Putamen (tissue), 1 donor: ENCODE data around the gene CDKN2B.
A peak's percentile ranks its signal among the peaks of the same experiment; 100 is the strongest.

Experiments used
- DNase-seq: peaks from one replicate; pipeline ENCODE4 v3.0.0-alpha.2; 2016; ENCODE audit warnings: low spot score

The CDKN2B gene

DNA sequence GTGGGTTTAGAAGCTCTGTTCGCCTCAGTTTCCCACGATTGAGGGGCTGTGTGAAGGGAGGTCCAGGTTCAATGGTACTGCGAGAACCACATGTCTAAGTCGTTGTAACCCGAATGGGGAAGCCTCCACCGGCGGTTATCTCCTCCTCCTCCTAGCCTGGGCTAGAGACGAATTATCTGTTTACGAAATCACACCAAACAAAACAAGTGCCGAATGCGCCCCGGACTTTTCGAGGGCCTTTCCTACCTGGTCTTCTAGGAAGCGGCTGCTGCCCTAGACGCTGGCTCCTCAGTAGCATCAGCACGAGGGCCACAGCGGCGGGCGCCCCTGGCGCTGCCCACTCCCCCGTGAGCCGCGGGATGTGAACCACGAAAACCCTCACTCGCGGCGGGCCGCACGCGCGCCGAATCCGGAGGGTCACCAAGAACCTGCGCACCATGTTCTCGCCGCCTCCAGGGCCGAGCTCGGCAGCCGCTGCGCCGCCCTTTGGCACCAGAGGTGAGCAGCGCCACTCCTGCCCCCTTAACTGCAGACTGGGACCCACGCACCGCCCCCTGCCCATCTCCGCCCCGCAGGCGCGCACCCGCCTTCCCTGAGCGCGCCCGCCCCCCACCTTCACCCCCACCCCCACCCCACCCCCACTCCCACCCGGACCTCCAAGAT lies 15.1 kb downstream of the CDKN2B start, which contains the start of gene CDKN2A:
CDKN2A (minus strand) TSS at position 500 of the 663 bp plus-strand sequence.
- no peak for DNase-seq

DNA sequence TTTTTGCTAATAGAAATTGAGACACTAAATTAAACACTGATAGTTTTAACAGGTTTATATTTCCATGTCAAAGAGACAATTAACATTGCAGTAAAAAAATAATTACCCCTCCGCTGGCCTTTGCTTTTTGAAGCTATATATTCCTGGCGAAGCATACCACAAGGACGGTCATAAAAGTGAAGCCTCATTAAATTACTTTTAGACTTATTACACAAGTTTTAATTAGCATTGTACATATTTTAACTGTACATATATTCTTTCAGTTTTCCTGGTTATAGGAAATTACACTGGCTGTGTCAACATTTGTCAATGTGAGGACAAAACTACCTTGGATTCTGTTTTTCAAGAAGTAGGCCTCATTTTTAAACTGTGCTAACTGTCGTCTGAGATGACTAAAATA lies 16.1 kb downstream of the CDKN2B start:
- no peak for DNase-seq

DNA sequence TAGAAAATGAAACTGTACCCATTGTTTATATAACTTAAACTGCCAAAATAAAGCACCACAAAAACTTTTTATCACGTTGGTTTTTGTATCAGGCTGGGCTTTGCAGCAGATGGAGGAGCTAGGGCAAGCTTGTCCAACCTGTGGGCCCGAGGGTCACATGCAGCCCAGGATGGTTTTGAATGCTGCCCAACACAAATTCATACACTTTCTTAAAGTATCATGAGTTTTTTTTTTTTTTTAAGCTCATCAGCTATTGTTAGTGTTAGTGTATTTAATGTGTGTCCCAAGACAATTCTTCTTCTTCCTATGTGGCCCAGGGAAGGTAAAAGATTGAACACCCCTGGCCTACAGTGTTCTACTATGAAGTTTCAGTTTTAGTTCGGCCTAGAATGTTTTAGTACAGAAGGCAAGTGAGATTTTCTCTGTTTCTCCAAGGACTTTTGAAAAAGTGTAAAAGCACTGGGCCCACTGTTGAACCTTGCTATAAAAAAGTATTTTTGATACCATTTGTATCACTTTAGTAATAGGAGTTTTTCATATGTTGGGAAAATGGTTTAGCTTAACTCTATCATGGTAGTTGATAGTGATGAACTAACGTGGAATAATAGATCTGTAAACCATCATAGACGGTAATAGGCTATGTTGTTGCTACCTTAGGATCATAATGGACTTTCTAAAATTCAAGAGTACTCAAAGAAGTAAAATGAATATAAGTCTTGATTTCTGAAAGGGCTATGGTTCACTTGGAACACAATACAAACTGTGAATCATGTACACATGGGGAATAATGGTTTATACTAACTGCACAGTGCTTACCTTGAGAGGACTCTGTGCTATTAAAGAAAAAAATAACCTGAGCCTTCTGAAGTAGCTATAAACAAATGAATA lies 17.8 kb downstream of the CDKN2B start:
- no peak for DNase-seq

DNA sequence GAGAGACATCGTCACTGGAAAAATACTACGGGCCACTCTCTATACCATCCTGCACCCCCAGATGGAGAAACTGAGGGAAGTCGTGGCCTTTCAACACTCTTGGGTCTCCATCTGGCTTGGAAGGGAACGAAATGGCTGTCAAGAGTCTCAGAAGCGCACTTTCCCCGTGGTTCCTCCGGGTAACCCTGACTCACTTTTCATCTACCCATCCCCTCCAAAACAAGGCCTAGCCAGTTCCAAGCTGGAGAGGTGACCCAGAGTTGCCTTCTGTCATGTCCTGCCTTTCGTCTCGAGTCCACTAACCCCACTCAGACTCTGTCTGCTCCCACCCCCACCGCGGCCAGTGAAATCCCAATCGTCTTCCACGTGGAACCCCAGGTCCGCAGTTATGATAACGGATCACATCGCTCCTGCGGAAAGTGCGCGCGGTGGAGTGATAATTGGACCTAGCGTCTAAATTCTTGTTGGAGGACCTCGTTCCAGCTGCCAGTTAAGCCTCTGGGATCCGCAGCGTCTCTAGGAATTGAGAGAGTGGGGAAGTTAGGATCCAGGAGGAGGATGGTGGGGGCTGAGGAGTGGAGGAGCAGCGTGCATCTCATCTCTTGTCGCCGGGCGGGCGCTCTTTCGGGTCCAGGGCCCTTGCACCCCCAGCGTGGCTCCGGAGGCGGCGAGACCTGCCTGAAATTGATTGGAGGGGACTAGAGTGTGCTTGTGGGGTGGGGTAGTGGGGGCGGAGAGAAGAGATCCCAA lies 19.5 kb downstream of the CDKN2B start:
- no peak for DNase-seq

DNA sequence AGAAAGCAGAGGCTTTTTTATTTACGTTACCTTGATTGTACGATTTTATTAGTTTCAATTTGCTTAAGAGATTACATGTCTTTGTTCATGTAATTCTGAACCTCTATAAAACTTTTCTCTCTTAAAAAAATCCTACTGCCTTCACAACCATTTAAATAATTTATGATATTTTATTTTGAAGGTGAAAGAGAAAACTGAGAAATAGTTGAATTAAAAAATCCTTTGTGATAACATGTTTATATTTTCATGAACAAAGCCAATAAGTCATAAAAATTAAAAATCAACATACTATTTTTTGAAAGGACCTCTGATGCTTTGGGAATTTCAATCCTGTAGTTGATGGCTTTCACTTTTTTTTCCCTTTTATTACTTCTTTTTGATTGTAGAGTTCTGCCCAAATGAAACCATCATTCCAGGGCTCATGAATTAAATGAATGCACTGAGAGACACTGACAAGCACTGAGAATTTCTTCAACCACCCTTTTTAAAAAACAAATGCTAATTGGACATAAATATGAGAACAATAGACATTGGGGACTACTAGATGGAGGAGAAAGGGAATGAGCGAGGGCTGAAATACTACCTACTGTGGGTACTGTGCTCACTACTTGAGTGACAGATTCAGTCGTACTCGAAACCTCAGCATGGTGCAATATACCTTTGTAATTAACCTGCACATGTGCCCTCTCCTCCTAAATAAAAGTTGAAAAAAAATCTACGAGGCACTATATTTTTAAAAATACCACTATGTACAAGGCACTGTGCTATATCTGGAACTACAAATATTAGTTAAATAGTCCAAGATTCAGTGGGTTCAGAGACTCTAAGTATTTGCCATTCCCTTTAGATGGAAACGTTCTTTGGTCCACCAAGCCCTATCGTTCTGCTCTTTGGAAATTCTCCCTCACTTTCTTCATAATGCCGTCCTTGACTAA lies 20.8 kb downstream of the CDKN2B start:
- no peak for DNase-seq

DNA sequence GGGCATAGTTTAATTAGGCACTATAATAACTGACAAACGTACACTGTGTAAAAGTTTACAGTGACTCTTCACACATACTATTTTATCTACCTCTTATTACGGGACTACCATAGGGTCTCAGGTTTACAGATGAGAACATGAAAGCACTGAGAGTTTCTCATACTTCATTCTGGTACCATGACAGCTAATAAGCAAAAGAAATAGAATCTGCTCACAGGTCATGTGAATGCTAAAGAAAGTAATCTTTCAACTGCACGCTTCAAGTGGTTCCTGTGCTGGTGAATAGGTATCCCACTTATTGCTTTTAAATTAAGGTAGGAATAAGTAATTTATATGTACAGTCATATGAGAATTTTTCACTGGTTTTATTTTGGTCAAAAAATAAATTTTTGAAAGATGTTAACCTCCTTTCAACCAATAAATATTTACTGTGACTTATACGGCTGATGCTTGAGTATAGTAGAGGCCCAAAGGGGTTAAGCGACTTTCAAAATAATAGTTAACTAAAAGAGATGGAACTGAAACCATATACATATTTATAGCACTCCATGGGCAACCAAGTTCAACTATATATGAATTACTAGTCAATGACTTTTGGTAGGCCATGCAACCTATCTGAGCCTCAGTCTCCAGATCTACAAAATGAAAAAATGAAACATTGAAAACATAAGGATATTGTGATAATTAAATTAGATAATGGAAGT lies 23.0 kb downstream of the CDKN2B start:
- no peak for DNase-seq

DNA sequence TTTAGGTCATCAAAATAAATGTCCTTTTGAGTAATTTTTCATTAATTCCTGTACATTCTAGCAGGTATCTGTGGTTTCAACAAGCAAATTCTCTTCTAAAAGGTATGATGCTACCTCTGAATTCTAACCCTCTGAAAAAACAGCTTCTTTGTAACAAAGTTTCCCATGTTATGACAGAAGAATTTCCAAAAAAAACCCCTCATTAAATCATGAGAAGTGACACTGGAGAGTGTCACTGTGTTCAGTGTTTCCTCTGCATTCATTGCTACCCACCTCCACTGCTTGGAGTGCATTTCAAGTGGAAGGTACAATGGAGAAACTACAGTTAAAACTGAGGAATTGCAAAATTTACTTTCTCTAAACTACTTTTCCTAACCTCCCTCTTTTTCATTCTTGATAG lies 25.0 kb downstream of the CDKN2B start:
- no peak for DNase-seq

DNA sequence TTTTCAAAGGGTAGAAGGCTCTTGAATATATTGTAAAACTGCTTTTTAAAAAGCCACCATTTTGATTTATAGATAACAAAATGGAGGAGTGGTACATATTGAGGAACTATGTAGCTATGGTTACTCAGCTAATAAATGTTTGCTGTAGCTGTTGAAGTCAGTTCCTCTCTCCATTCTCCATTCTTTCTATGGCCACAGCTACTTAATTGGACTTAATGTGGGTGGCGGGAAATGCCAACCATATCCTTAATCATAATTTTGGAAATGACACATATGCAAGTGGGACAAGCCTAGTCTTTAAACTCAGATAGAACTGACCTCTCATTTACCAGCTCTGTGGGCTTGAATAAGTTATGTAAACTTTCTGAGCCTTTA lies 25.6 kb downstream of the CDKN2B start:
- no peak for DNase-seq

DNA sequence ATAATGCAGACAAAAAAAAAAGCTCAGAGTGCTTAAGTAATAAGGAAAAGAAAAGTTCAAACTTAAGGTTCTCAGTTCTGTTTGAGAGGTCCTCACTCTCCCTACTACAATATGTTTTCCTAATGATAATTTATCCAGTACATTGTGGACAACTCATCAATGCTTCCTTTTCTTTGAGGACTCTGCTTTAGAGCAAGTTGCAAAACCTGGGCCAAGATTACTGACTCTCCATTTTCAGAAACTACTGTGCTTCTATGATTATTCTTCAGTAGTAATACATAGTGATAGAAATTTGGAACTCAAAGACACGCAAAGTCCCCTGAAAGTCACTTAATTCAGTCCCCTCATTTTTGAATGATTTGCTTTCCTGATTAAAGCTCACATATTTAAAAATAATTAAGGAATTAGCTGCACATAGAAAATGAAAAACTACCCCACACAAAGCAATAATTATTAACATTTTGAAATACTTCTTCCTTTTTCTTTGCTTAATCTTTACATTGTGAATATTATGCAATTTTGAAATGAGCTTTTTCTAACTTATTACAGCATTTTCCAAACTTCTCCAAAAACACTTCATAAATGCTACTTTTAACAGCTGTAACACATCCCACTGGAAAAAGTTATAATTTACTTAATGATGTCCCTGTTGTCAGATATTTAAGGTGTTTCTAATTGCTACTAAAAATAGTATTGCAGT lies 26.1 kb downstream of the CDKN2B start:
- DNase-seq = no peak

DNA sequence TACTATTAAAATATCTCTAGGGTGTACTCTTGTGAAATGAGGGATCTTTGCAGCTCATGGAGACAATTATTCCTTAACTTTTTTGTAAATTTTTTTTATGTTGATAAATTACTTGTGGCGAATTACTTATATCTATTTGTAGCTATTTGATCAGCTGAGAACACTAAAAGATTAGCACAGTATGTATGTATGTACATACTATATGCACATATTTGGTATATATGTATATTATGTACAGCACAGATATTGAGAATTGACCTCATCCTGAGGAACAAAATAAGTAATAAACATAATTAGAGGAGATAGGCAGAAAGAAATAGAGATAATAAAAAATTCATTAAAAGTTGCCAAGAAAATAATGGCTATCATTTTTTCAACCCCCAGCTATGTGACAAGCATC lies 26.7 kb downstream of the CDKN2B start:
- DNase-seq = no peak

DNA sequence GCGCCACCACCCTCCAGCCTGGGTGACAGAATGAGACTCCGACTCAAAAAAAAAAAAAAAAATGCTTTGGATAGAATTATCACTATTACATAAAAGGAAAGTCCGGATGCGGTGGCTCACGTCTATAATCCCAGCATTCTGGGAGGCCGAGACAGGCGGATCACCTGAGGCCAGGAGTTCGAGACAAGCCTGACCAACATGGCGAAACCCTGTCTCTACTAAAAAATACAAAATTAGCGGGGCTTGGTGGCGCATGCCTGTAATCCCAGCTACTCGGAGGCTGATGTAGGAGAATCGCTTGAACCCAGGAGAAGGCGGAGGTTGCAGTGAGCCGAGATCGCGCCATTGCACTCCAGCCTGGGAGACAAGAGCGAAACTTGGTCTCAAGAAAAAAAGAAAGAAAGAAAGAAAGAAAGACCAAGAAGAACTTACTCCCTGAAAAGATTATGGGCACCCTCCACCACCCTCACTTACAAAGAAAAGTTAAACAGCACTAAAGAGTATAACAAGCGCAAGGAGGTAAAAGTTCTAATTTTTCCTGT lies 32.7 kb downstream of the CDKN2B start:
- no peak for DNase-seq

DNA sequence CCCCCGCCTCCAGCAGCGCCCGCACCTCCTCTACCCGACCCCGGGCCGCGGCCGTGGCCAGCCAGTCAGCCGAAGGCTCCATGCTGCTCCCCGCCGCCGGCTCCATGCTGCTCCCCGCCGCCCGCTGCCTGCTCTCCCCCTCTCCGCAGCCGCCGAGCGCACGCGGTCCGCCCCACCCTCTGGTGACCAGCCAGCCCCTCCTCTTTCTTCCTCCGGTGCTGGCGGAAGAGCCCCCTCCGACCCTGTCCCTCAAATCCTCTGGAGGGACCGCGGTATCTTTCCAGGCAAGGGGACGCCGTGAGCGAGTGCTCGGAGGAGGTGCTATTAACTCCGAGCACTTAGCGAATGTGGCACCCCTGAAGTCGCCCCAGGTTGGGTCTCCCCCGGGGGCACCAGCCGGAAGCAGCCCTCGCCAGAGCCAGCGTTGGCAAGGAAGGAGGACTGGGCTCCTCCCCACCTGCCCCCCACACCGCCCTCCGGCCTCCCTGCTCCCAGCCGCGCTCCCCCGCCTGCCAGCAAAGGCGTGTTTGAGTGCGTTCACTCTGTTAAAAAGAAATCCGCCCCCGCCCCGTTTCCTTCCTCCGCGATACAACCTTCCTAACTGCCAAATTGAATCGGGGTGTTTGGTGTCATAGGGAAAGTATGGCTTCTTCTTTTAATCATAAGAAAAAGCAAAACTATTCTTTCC lies 34.2 kb downstream of the CDKN2B start:
- DNase-seq = peak; percentile 13

DNA sequence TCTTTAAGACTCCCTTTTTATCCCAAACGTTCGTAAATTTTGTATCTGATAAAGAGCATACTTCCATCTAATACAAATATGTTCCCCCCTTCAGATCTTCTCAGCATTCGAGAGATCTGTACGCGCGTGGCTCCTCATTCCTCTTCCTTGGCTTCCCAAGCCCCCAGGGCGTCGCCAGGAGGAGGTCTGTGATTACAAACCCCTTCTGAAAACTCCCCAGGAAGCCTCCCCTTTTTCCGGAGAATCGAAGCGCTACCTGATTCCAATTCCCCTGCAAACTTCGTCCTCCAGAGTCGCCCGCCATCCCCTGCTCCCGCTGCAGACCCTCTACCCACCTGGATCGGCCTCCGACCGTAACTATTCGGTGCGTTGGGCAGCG lies 34.8 kb downstream of the CDKN2B start:
- DNase-seq = no peak

DNA sequence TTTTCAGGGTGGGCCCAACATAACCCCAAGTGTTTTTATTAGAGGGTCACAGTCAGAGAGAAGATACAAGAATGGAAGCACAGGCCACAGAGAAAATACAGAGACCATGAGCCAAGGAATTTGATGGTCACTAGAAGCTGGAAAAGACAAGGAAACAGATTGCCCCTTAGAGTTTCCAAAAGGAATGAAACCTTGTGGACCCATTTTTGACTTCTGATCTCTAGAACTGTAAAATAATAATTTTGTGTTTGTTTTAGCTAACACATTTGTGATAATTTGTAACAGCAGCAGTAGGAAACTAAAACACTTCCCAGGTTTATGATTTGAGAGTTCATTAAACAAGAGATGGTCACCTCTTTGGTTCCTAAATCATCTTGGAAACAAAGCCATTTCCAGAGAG lies 36.7 kb downstream of the CDKN2B start:
- no peak for DNase-seq

DNA sequence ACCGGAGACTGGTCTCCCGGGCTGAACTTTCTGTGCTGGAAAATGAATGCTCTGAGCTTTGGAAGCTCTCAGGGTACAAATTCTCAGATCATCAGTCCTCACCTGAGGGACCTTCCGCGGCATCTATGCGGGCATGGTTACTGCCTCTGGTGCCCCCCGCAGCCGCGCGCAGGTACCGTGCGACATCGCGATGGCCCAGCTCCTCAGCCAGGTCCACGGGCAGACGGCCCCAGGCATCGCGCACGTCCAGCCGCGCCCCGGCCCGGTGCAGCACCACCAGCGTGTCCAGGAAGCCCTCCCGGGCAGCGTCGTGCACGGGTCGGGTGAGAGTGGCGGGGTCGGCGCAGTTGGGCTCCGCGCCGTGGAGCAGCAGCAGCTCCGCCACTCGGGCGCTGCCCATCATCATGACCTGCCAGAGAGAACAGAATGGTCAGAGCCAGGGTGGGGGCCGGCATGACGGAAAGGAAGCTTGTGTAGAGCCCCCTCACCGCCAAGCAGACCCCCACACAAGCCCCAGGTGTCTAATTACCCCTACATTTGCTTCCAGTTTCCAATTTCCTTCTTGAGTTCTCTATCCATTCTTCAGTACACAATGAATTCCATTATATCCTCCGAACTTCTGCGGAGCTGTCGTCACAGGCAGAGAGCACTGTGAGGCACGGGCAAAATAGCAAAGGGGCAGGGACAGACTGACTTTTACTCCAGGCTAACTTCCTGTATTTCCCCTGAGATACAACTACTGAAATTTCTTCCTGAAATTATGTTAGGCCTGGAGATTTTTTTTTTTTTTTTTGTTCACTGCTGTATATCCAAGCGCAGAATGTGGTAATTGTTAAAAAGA lies 38.1 kb downstream of the CDKN2B start:
- DNase-seq = no peak

DNA sequence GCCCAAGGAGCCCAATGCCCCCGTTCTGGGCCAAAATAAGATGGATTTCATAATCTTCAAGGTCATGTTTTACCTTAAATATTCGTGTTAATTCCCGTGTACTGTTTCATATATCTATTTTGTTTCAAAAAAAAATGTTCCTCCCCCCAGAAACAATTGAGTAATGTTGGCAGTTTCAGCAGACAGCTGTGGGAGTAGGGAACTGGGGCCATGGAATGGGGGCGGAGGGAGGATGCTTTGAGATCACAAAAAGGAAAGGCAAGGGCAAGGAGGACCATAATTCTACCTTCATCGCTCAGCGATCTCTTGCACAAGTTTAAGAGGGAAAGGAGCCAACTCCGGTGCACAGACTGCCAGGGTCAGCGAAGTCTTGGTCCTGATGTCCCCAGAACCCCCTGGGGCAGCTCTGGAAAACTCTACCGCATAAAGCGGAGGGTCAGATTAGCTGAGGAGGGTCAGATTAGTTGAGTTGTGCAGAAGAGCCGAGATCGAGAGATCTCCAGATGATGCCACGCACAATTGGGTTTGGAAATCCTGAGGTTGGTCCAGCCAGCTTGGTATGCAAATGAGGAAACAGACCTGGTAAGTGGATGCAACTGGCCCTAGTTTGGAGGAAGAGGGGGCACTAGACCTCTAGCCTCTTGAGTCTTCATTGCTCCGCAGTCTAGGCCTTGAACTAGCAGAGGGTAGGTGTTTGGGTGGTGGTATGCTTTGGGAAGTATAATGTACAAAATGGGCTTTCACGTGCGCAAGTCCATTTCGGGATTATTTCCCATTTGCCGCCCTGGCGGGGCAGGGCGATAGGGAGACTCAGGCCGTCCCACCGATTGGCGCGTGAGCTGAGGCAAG lies 38.9 kb downstream of the CDKN2B start:
- DNase-seq = no peak
